Left renal cortex interstitium (tissue), 4 donors: ENCODE results near the gene SNAI3. TPM values are rescaled to one million over a fixed set of nuclear protein-coding genes. Genes with fewer than 3 reads are reported as not detected.

ENCODE experiments used
- DNase-seq, 4 donors: peaks; one replicate each; pipeline ENCODE4 v3.0.0-alpha.2; 2013; ENCODE audit warnings: low read depth in 4 of 4, low spot score in 2 of 4, missing footprints in 1 of 4
- polyA plus RNA-seq, 4 donors: library from polyadenylated mRNA; unstranded; fragments of 120-200 nt; gene quantifications; one replicate each; pipeline ENCODE4 v1.2.1, GENCODE V29; 2013; ENCODE audit not compliant: insufficient read length in 4 of 4

Gene SNAI3
- polyA plus RNA-seq, 4 donors = 0.32 to 1.3 (median 0.96) TPM

- no peak for DNase-seq
Measured at GRCh38 chr16:88721815-88722755, 35.8 kb upstream of the SNAI3 start.

DNA sequence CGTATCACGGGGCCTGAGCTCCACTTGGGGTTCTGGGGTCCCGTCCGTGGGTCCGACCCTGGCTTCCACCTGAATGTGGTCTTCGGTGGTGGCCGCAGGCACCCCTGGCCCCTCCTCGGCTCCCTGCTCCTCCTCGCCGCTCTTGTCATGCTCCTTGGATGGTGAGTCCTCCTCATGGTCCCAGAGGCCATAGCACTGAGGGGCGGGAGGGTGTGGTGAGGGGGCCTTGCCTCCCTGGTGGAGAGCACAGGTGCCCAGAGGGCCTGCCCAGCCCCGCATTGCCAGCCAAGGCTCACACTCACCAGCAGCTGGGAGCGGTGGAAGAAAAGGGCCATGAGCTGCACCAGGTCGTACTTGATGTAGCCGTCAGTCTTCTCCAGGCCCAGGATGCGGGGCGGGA lies 34.9 kb upstream of the SNAI3 start:
- no peak for DNase-seq

DNA sequence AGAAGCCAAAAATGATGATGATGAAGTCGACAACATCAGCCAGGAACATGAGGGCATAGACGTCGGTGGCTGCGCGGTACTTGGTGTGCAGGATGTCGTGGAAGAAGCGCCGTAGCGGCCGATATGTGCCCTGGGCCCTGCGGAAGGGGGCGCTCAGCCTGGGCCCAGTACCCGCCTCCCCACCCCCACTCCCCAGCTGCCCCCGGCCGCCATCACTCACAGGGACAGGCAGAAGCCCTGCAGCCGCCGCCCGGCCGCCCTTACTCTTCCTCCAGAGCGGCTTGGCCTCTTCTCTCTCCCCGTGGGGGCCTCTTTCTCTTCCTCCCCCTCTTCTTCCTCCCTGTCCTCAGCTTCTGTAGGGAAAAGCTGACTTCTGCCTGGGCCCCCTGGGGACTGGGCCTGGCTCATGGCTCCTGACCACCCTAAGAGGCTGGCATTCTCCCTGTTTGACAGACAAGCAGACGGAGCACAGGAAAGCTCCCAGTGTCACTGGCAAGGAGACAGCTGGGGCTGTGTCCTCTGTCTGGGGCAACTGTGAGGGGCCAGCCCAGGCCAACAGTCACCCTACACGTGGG lies 34.2 kb upstream of the SNAI3 start:
- DNase-seq = no peak

DNA sequence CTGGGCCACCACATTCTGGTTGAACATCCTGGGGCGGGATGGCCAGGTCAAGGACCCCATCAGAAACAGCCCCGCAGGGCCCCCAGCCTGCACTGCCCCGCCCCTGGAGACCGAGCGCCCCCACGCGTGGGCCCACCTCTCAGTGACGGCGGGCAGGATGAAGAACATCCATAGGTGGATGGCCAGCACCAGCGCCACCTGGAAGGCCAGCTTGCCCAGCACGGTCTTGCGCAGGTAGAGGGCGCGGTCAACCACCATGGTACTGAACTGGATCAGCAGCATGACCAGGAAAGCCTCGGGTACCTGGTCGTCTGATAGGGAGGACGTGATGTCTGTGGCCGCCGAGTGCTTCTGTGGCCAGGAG lies 33.6 kb upstream of the SNAI3 start:
- DNase-seq = no peak

- DNase-seq = no peak
Measured at GRCh38 chr16:88719267-88719932, 33.1 kb upstream of the SNAI3 start.

GRCh38 chr16:88718178-88718577 lies 31.9 kb upstream of the SNAI3 start:
- DNase-seq = no peak

DNA sequence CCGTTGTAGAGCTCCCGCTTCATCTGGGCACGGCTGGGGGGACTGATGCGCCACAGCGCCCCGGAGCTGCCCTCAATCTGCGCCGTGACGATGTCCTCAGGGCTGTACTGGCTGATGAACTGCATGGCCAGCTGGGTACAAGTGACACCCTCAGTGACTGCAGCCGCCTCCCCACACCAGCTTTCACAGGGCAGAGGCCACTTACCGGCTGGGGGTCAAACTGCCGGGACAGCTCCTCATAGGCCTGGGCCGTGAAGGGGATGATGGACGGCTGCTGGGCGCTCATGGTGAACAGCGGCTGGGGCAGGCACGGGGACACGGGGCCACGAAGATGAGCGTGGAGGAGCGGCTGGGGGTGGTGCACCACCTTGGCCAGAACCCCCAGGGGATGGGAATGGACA lies 30.3 kb upstream of the SNAI3 start:
- no peak for DNase-seq

GRCh38 chr16:88716201-88716600 lies 29.9 kb upstream of the SNAI3 start:
- DNase-seq = no peak

GRCh38 chr16:88715312-88716190 lies 29.2 kb upstream of the SNAI3 start:
- DNase-seq = no peak

DNA sequence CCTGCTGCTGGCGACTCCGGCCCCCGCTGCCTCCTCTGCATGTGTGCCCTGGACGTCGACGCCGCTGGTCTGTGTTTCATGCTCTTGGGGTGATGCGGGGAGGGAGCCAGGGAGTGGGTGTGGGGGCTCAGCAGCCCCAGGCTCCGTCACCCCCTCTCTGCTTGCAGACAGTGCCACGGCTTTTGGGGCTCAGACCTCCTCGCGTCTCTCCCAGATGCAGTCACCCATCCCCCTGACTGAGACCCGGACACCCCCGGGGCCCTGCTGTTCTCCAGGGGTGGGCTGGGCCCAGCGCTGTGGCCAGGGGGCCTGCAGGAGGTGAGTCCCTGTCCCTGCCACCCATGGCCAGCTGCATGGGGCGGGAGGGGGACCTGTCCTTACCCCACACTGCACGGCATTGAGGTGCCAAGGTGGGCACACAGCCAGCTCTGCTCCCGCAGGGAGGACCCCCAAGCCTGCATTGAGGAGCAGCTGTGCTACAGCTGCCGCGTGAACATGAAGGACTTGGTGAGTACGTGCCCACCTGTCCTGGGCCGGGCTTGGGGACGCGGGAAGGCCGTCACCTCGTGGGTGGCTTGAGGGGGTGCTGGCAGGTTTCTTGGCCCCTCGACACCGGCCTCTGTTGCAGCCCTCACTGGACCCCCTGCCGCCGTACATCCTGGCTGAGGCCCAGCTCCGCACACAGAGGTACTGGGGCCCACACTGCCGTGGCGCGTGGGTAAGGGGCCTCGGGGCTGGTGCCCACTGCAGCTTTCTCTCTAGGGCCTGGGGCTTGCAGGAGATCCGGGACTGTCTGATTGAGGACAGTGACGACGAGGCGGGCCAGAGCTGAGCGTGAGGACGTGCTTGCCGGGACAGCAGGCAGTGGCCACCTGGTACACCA lies 28.4 kb upstream of the SNAI3 start:
- DNase-seq = no peak

DNA sequence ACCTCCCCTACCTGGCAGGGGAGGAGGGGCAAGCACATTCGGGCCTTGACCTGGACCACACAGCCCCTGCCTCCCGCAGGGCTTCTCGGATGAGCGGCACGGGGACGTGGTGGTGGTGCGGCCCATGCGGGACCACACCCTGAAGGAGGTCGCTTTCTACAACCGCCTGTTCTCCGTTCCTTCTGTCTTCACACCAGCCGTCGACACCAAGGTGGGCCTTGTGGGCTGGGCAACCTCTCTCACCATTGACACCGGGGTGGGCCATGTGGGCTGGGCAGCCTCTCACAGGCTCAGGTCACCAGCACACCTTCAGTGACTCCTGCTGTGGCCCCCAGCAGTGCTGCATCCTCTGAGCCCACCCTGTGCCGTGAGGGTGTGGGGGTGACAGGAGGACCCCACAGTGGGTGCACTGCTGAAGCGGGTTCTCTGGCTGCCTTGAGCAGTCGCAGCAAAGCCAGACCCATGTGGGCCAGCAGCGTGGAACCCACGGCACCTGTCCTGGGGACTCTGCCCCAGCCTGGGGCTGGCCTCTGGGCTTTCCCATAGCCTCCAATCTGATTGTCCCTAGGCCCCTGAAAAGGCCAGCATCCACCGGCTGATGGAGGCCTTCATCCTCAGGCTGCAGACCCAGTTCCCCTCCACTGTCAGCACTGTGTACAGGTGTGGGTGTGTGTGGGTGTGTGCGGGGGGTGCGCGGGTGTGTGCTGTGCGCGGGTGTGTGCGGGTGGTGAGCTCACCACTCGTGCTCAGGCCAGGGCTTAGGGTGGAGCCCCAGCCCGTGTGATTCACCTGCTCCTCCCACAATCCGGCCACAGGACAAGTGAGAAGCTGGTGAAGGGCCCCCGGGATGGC lies 27.5 kb upstream of the SNAI3 start:
- no peak for DNase-seq

DNA sequence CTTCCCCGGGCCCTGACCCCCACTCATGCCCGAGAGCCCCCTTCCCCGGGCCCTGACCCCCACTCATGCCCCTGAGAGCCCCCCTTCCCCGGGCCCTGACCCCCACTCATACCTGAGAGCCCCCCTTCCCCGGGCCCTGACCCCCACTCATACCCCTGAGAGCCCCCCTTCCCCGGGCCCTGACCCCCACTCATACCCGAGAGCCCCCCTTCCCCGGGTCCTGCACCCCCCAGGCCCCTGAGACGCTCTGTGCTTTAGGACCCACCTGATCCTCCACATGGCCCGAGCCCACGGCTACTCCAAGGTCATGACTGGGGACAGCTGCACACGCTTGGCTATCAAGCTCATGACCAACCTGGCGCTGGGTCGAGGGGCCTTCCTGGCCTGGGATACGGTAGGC lies 26.7 kb upstream of the SNAI3 start:
- no peak for DNase-seq

DNA sequence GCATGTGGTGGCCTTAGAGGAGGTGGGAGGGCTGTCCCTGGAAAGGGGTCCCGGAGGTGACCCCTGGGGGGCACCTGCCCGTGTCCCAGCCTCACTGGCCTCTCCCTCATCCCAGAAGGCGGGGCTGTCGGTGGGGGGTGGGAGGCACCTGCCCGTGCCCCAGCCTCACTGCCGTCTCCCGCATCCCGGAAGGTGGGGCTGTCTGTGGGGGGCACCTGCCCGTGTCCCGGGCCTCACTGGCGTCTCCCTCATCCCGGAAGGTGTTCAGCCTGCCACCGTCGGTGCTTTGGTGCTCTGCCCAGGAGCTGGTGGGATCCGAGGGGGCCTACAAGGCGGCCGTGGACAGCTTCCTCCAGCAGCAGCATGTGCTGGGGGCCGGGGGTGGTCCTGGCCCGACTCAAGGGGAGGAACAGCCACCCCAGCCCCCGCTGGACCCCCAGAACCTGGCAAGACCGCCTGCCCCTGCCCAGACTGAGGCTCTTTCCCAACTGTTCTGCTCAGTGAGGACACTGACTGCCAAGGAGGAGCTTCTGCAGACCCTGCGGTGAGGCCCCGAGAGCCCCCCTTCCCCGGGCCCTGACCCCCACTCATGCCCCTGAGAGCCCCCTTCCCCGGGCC lies 26.2 kb upstream of the SNAI3 start:
- DNase-seq = no peak

DNA sequence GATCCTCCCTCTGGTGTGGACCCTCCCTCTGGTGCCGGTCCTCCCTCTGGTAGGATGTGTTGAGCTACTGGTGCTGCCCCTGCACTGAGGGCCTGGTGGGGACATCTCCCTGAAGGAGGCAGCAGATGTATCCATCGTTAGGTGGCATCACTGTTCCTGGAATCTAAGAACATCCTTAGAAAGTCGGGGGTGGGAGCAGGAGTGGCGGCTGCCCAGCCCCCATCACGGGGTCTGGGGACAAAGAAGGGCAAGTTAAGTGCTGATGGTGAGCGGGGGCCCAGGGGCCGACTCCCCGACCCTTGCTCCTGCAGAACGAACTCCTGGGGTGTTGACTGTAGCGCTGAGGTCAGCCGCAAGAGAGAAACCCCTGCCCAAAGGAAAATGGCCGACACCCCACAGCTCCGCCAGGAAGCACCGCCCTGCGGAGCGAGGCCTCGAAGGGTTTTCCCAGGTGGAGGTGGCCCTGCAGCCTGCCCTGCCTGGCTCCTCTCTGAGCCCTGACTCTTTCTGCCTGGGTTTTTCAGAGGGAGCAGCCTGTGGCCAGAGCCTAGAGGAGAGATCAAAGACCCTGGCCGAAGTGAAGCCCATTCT lies 25.5 kb upstream of the SNAI3 start:
- DNase-seq = no peak

- DNase-seq = no peak
Measured at GRCh38 chr16:88710556-88710955, 24.2 kb upstream of the SNAI3 start.

GRCh38 chr16:88706965-88707826 lies 20.9 kb upstream of the SNAI3 start:
- no peak for DNase-seq
